ENCODE data around the gene KMT5C.

Gene KMT5C

GRCh38 chr19:55360902-55361301 lies 21.2 kb downstream of the KMT5C start:
- H3K9me3 ChIP-seq (ENCODE audit: insufficient read depth, low read depth, low read length) = no peaks in the 10 kb centered on the region
- H3K4me3 ChIP-seq (ENCODE audit: low read length, poor library complexity, severe bottlenecking) = no peak overlapping the region
- H2AFZ ChIP-seq (ENCODE audit: low read length) = no peak overlapping the region
- H3K9me2 ChIP-seq (replicated peaks; ENCODE audit: low read depth, low read length) = no peaks in the 10 kb centered on the region
- no peaks in the 10 kb centered on the region for H3K4me1 ChIP-seq (ENCODE audit: insufficient read depth, low read length, poor library complexity, severe bottlenecking)
- TF ChIP-seq CTCF (conservative IDR thresholded peaks at IDR 0.05; ENCODE audit: low read length) (no peak), EZH2phosphoT487 (IDR thresholded peaks at IDR 0.05; ENCODE audit: borderline replicate concordance) (no peak)
- no peaks in the 10 kb centered on the region for H3K27me3 ChIP-seq (ENCODE audit: insufficient read depth, low read length, poor library complexity, severe bottlenecking)
- H4K20me1 ChIP-seq (ENCODE audit: insufficient read depth, low read length, poor library complexity, severe bottlenecking) = no peaks in the 10 kb centered on the region
- no peak overlapping the region for H3K9ac ChIP-seq (ENCODE audit: low read depth, low read length, poor library complexity, severe bottlenecking)
- no peaks in the 10 kb centered on the region for H3K36me3 ChIP-seq (ENCODE audit: insufficient read depth, low read length)
- H3K4me2 ChIP-seq (ENCODE audit: low read depth, low read length, poor library complexity, severe bottlenecking) = no peak overlapping the region
- H3K79me2 ChIP-seq (ENCODE audit: insufficient read depth, low read length) = no peaks in the 10 kb centered on the region
- H3F3A ChIP-seq (ENCODE audit: low read depth) = no peaks in the 10 kb centered on the region

GRCh38 chr19:55362174-55362989 lies 22.7 kb downstream of the KMT5C start:
- no peak overlapping the region for H3K4me2 ChIP-seq (ENCODE audit: low read depth, low read length, poor library complexity, severe bottlenecking)

DNA sequence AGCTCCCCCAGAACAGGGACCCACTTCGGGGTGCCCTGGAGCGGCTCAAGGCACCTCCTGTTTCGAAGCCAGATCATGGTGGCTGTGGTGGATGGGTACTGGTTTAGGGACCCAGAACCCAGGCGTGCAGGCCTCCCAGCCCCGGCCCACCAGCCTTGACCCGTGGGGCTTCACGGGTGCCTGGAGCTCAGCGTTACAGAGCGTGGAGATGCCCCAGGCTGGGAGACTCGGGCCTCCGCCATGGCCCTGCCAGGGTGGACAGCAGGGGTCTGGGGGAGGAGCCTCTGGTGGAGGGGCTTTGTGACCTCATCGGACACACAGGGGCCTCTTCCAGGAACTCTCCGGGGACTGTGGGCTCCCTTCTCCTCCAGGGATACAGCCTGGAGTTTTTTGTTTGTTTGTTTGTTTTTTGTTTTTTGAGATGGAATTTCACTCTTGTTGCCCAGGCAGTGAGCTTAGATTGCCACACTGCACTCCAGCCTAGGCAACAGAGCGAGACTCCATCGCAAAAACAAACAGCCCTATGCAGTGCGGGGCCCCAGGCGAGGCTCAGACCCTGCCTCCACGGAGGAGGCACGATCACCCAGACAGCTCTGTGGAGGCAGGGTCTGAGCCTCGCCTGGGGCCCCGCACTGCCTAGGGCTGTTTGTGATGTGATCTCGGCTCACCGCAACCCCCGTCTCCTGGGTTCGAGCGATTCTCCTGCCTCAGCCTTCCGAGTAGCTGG lies 23.5 kb downstream of the KMT5C start, which contains the start of gene GARIN5B:
Gene GARIN5B, minus strand, starts transcription at position 271 of the 727 bp plus-strand sequence. Its CDS starts 194 bp downstream, at position 77.
- Histone ChIP-seq H4K20me1 (ENCODE audit: insufficient read depth, low read length, poor library complexity, severe bottlenecking) (no peaks in the 10 kb centered on the region), H3K27me3 (ENCODE audit: insufficient read depth, low read length, poor library complexity, severe bottlenecking) (no peaks in the 10 kb centered on the region), H2AFZ (ENCODE audit: low read length) (no peak within 1 kb of the TSS), H3K9me3 (ENCODE audit: insufficient read depth, low read depth, low read length) (no peaks in the 10 kb centered on the region), H3K36me3 (ENCODE audit: insufficient read depth, low read length) (no peaks in the 10 kb centered on the region), H3K4me1 (ENCODE audit: insufficient read depth, low read length, poor library complexity, severe bottlenecking) (no peaks in the 10 kb centered on the region), H3K9me2 (replicated peaks; ENCODE audit: low read depth, low read length) (no peaks in the 10 kb centered on the region), H3K4me3 (ENCODE audit: low read length, poor library complexity, severe bottlenecking) (no peak within 1 kb of the TSS), H3K4me2 (ENCODE audit: low read depth, low read length, poor library complexity, severe bottlenecking) (no peak within 1 kb of the TSS), H3K79me2 (ENCODE audit: insufficient read depth, low read length) (no peaks in the 10 kb centered on the region), H3F3A (ENCODE audit: low read depth) (no peaks in the 10 kb centered on the region), H3K9ac (ENCODE audit: low read depth, low read length, poor library complexity, severe bottlenecking) (no peak within 1 kb of the TSS)
- TF ChIP-seq EZH2phosphoT487 (IDR thresholded peaks at IDR 0.05; ENCODE audit: borderline replicate concordance) = no peak
- TF ChIP-seq CTCF (conservative IDR thresholded peaks at IDR 0.05; ENCODE audit: low read length) = no peak

More at GRCh38 chr19:55362174-55362989, 22.7 kb downstream of the KMT5C start:
- TF ChIP-seq EZH2phosphoT487 (IDR thresholded peaks at IDR 0.05; ENCODE audit: borderline replicate concordance) (no peak), CTCF (conservative IDR thresholded peaks at IDR 0.05; ENCODE audit: low read length) (no peak)
- Histone ChIP-seq H3K9me3 (ENCODE audit: insufficient read depth, low read depth, low read length) (no peaks in the 10 kb centered on the region), H2AFZ (ENCODE audit: low read length) (no peak overlapping the region), H4K20me1 (ENCODE audit: insufficient read depth, low read length, poor library complexity, severe bottlenecking) (no peaks in the 10 kb centered on the region), H3K36me3 (ENCODE audit: insufficient read depth, low read length) (no peaks in the 10 kb centered on the region), H3K79me2 (ENCODE audit: insufficient read depth, low read length) (no peaks in the 10 kb centered on the region), H3K9me2 (replicated peaks; ENCODE audit: low read depth, low read length) (no peaks in the 10 kb centered on the region), H3F3A (ENCODE audit: low read depth) (no peaks in the 10 kb centered on the region), H3K27me3 (ENCODE audit: insufficient read depth, low read length, poor library complexity, severe bottlenecking) (no peaks in the 10 kb centered on the region), H3K9ac (ENCODE audit: low read depth, low read length, poor library complexity, severe bottlenecking) (no peak overlapping the region), H3K4me3 (ENCODE audit: low read length, poor library complexity, severe bottlenecking) (no peak overlapping the region), H3K4me1 (ENCODE audit: insufficient read depth, low read length, poor library complexity, severe bottlenecking) (no peaks in the 10 kb centered on the region)
